H54 (cell line): ENCODE results near the gene SLC6A19.

Experiments used
- DNase-seq: peaks from one replicate; pipeline ENCODE4 v3.0.0; 2011; ENCODE audit warnings: low spot score, mixed read lengths; ENCODE audit not compliant: insufficient read length
- FAIRE-seq: peaks from 3 replicates; lab custom pipeline; 2011; peaks lifted over from hg19 to GRCh38; lab: Jason Lieb, UNC
- POLR2A ChIP-seq: IDR thresholded peaks from 2 replicates; pipeline ENCODE4 v1.6.1; 2011; ENCODE audit warnings: low read depth, mild to moderate bottlenecking, low read length

Gene SLC6A19

GRCh38 chr5:1186351-1187233, 14.8 kb upstream of the SLC6A19 start:
- no peak for DNase-seq
- FAIRE-seq, result no peak
- TF ChIP-seq POLR2A, result no peak

GRCh38 chr5:1187234-1187949, 14.0 kb upstream of the SLC6A19 start:
- DNase-seq (no peak), FAIRE-seq (no peak)
- no peak for TF ChIP-seq POLR2A

GRCh38 chr5:1187950-1188334, 13.5 kb upstream of the SLC6A19 start:
- FAIRE-seq, result no peak
- TF ChIP-seq POLR2A, result no peak

GRCh38 chr5:1188464-1188863, 12.9 kb upstream of the SLC6A19 start:
- no peak for TF ChIP-seq POLR2A
- DNase-seq, result no peak
- no peak for FAIRE-seq

More at GRCh38 chr5:1187950-1188334, 13.5 kb upstream of the SLC6A19 start:
- DNase-seq, result no peak

- DNase-seq (no peak), FAIRE-seq (no peak)
- no peak for TF ChIP-seq POLR2A
These were observed 12.1 kb upstream of the SLC6A19 start for GRCh38 chr5:1189269-1189668.

GRCh38 chr5:1190278-1190677, 11.1 kb upstream of the SLC6A19 start:
- FAIRE-seq, result no peak
- no peak for TF ChIP-seq POLR2A
- no peak for DNase-seq

GRCh38 chr5:1190837-1191239, 10.6 kb upstream of the SLC6A19 start:
- FAIRE-seq, result no peak
- DNase-seq, result no peak
- TF ChIP-seq POLR2A, result no peak

GRCh38 chr5:1192971-1193590, 8.3 kb upstream of the SLC6A19 start:
- no peak for TF ChIP-seq POLR2A
- FAIRE-seq (no peak), DNase-seq (no peak)

- TF ChIP-seq POLR2A, result no peak
- DNase-seq, result no peak
- no peak for FAIRE-seq
These were observed 7.8 kb upstream of the SLC6A19 start for GRCh38 chr5:1193591-1193985.

GRCh38 chr5:1194378-1194777, 7.0 kb upstream of the SLC6A19 start:
- no peak for TF ChIP-seq POLR2A
- no peak for DNase-seq
- no peak for FAIRE-seq

GRCh38 chr5:1195439-1195838, 6.0 kb upstream of the SLC6A19 start:
- no peak for TF ChIP-seq POLR2A
- DNase-seq, result no peak
- no peak for FAIRE-seq

GRCh38 chr5:1195916-1196315, 5.5 kb upstream of the SLC6A19 start:
- FAIRE-seq (no peak), DNase-seq (no peak)
- TF ChIP-seq POLR2A, result no peak

GRCh38 chr5:1196562-1196961, 4.8 kb upstream of the SLC6A19 start:
- no peak for DNase-seq
- no peak for FAIRE-seq
- no peak for TF ChIP-seq POLR2A

GRCh38 chr5:1197876-1198666, 3.3 kb upstream of the SLC6A19 start:
- DNase-seq (no peak), FAIRE-seq (no peak)
- no peak for TF ChIP-seq POLR2A

- TF ChIP-seq POLR2A, result no peak
- FAIRE-seq (no peak), DNase-seq (no peak)
These were observed 2.1 kb upstream of the SLC6A19 start for GRCh38 chr5:1199340-1199648.
